Vagina (tissue), 2 donors: ENCODE measurements around the gene PAIP2B. TPM values are rescaled to one million over a fixed set of nuclear protein-coding genes. Genes with fewer than 3 reads are reported as not detected.

ENCODE experiments used
- DNase-seq, 2 donors: peaks; one replicate each; pipeline ENCODE4 v3.0.0-alpha.2; 2017; ENCODE audit errors: extremely low spot score in 2 of 2
- H3K27ac ChIP-seq: fragments of 200-600 bp; sonication (generic); one replicate; pipeline ENCODE4 v1.5.1; 2019
- H3K27me3 ChIP-seq: fragments of 200-600 bp; sonication (generic); one replicate; pipeline ENCODE4 v1.5.1; 2019
- H3K36me3 ChIP-seq, 2 donors: fragments of 200-600 bp; sonication (generic); one replicate each; pipeline ENCODE4 v1.5.1; 2017 to 2019
- H3K4me1 ChIP-seq: fragments of 200-600 bp; sonication (generic); one replicate; pipeline ENCODE4 v1.5.1; 2019
- H3K4me3 ChIP-seq, 2 donors: fragments of 200-600 bp; sonication (generic); 1 replicate in 1 of 2; 2 replicates in 1 of 2; pipeline ENCODE4 v1.5.1; 2016 to 2019
- H3K9me3 ChIP-seq: fragments of 200-600 bp; sonication (generic); one replicate; pipeline ENCODE4 v1.5.1; 2019
- CTCF ChIP-seq, 3 experiments: fragments of 450-650 bp in 2 of 3; fragments of 200-600 bp in 1 of 3; sonication (generic) in 1 of 3; IDR thresholded peaks; one replicate each; pipeline ENCODE4 v1.5.1; 2017 to 2019; ENCODE audit warnings: antibody characterized with exemption in 3 of 3, mild to moderate bottlenecking in 2 of 3, moderate library complexity in 2 of 3
- POLR2A ChIP-seq, 2 donors: fragments of 450-650 bp; IDR thresholded peaks; one replicate each; pipeline ENCODE4 v1.6.1; 2017; ENCODE audit warnings: antibody characterized with exemption in 2 of 2, mild to moderate bottlenecking in 2 of 2, moderate library complexity in 2 of 2
- POLR2AphosphoS5 ChIP-seq, 2 donors: sonication (generic); formaldehyde crosslinking; IDR thresholded peaks; one replicate each; pipeline ENCODE4 v1.9.0; 2017; ENCODE audit warnings: antibody characterized with exemption in 2 of 2, mild to moderate bottlenecking in 2 of 2, low read depth in 1 of 2; ENCODE audit not compliant: insufficient read depth in 1 of 2
- intact Hi-C: fragments of 100-400 bp; cut with DNase I; formaldehyde crosslinking; loops from one replicate; pipeline ENCODE4 v1.15.1; 2023
- total RNA-seq: library from RNA; depleted of rRNA; stranded (reverse); fragments of >200 nt; gene quantifications from one replicate; pipeline ENCODE4 v1.2.3, GENCODE V29; 2016

The PAIP2B gene
- total RNA-seq, 1 donor from 2014 or later: 7.6 TPM

GRCh38 chr2:71210292-71210691, 16.6 kb downstream of the PAIP2B start:
- intact Hi-C loops: no loop called here
- H3K9me3 ChIP-seq: no peaks in the 10 kb centered on the region
- no peaks in the 10 kb centered on the region for H3K36me3 ChIP-seq
- no peak overlapping the region for H3K4me3 ChIP-seq
- DNase-seq: no peak
- no peaks in the 10 kb centered on the region for H3K4me1 ChIP-seq
- TF ChIP-seq POLR2A (IDR thresholded peaks at IDR 0.05): no peak
- H3K27ac ChIP-seq: no peak overlapping the region
- no peaks in the 10 kb centered on the region for H3K27me3 ChIP-seq

GRCh38 chr2:71208756-71209155, 18.1 kb downstream of the PAIP2B start:
- H3K27ac ChIP-seq: no peak overlapping the region
- H3K36me3 ChIP-seq: no peaks in the 10 kb centered on the region
- intact Hi-C loops: no loop called here
- no peaks in the 10 kb centered on the region for H3K4me1 ChIP-seq
- H3K4me3 ChIP-seq: no peak overlapping the region
- H3K27me3 ChIP-seq: no peaks in the 10 kb centered on the region
- TF ChIP-seq POLR2A (IDR thresholded peaks at IDR 0.05) (no peak), CTCF (IDR thresholded peaks at IDR 0.05) (no peak), POLR2AphosphoS5 (IDR thresholded peaks at IDR 0.05; ENCODE audit: insufficient read depth in 1 of 2, low read depth in 1 of 2) (no peak)
- DNase-seq: no peak
- no peaks in the 10 kb centered on the region for H3K9me3 ChIP-seq

GRCh38 chr2:71207601-71208000, 19.3 kb downstream of the PAIP2B start:
- H3K9me3 ChIP-seq: no peaks in the 10 kb centered on the region
- no peaks in the 10 kb centered on the region for H3K4me1 ChIP-seq
- H3K36me3 ChIP-seq: no peaks in the 10 kb centered on the region
- H3K27ac ChIP-seq: no peak overlapping the region
- intact Hi-C loops: no loop called here
- H3K4me3 ChIP-seq: no peak overlapping the region
- no peak for DNase-seq
- H3K27me3 ChIP-seq: no peaks in the 10 kb centered on the region
- TF ChIP-seq POLR2AphosphoS5 (IDR thresholded peaks at IDR 0.05; ENCODE audit: insufficient read depth in 1 of 2, low read depth in 1 of 2) (no peak), POLR2A (IDR thresholded peaks at IDR 0.05) (no peak), CTCF (IDR thresholded peaks at IDR 0.05) (no peak)

GRCh38 chr2:71206271-71206670, 20.6 kb downstream of the PAIP2B start:
- H3K27ac ChIP-seq: no peak overlapping the region
- no peak overlapping the region for H3K4me3 ChIP-seq
- no peaks in the 10 kb centered on the region for H3K4me1 ChIP-seq
- H3K9me3 ChIP-seq: no peaks in the 10 kb centered on the region
- peaks cover 0 to 7% of the 10 kb centered on the region in 2 donors for H3K36me3 ChIP-seq
- TF ChIP-seq POLR2AphosphoS5 (IDR thresholded peaks at IDR 0.05; ENCODE audit: insufficient read depth in 1 of 2, low read depth in 1 of 2): no peak
- no peak for TF ChIP-seq CTCF (IDR thresholded peaks at IDR 0.05)
- TF ChIP-seq POLR2A (IDR thresholded peaks at IDR 0.05): no peak
- intact Hi-C loops: no loop called here
- DNase-seq: no peak
- no peaks in the 10 kb centered on the region for H3K27me3 ChIP-seq

DNA sequence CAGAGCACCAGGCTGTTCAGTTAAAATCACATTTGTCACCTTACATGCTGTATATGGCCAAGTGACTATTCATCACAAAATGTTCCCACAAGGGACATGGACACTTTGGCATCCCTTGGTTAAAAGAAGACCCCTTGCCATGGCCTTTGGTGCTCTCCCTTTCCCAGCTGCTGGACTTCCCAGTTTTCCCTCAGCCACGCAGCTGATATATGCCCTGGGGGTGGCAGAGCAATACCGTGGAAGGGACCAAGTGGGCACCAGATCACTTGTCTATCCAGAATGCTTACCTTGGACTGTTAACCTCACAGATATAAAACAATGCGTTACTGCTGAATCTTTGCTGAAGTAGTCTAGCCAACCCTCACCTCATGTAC, 35.3 kb downstream of the PAIP2B start:
- Histone ChIP-seq H3K27ac (no peak overlapping the region), H3K4me3 (no peak overlapping the region), H3K9me3 (no peaks in the 10 kb centered on the region), H3K27me3 (no peaks in the 10 kb centered on the region), H3K36me3 (no peaks in the 10 kb centered on the region), H3K4me1 (no peaks in the 10 kb centered on the region)
- DNase-seq: no peak
- no peak for TF ChIP-seq POLR2AphosphoS5 (IDR thresholded peaks at IDR 0.05; ENCODE audit: insufficient read depth in 1 of 2, low read depth in 1 of 2)
- no peak for TF ChIP-seq POLR2A (IDR thresholded peaks at IDR 0.05)
- no peak for TF ChIP-seq CTCF (IDR thresholded peaks at IDR 0.05)
- intact Hi-C loops: no loop called here
